GM12865 (cell line): ENCODE data around the gene IGLL5.

Source experiments
- DNase-seq: peaks from one replicate; pipeline ENCODE4 v3.0.0; 2010; ENCODE audit warnings: low read depth
- H3K4me3 ChIP-seq: 2 replicates; pipeline ENCODE4 v1.5.1; 2011; ENCODE audit warnings: mild to moderate bottlenecking, low read depth, low read length, control low read depth
- TF ChIP-seq, protein P1 (sequence below): IDR thresholded peaks from 2 replicates; pipeline ENCODE4 v1.5.1; 2011; ENCODE audit warnings: low read length, control low read depth, low read depth, inconsistent platforms; ENCODE audit not compliant: insufficient read depth; ENCODE audit errors: missing control alignments

IGLL5 gene

DNA sequence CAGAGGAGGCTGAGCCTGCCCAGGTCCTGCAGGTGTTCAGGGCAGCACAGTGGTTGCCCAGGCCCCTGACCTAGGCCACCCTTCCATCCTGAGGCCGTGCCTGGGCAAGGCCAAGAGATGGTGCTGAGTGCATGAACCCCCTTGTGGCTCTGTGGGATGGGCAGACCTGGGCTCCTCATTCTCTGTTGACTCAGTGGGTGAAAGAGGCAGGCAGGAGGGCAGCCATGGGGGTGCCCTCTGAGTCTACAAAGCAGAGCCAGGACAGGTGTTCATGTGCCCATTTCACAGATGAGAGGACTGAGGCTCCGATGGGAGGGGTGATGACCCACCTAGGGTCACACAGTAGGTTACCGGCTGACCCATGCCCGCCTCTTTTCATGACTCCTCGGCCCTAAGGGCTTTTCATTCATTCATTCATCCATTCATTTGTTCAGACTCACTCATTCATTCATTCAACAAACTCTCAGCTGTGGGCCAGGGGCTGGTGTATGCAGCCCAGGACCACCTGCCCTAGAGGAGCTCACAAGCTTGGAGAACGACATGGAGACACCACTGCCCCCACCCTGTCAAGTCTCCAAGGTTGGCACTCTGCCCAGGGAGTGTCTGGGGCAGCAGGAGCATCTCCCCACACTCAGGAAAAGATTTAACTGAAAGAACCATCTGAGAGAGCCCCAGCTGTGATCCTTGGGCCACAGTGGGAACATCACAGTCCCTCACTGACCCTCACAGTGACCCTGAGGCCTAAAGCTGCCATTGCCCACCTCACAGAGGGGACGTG lies 40.5 kb downstream of the IGLL5 start:
- H3K4me3 ChIP-seq = peak overlapping the region; percentile 65
- peak; percentile 37 for DNase-seq
- TF ChIP-seq, protein P1, sequence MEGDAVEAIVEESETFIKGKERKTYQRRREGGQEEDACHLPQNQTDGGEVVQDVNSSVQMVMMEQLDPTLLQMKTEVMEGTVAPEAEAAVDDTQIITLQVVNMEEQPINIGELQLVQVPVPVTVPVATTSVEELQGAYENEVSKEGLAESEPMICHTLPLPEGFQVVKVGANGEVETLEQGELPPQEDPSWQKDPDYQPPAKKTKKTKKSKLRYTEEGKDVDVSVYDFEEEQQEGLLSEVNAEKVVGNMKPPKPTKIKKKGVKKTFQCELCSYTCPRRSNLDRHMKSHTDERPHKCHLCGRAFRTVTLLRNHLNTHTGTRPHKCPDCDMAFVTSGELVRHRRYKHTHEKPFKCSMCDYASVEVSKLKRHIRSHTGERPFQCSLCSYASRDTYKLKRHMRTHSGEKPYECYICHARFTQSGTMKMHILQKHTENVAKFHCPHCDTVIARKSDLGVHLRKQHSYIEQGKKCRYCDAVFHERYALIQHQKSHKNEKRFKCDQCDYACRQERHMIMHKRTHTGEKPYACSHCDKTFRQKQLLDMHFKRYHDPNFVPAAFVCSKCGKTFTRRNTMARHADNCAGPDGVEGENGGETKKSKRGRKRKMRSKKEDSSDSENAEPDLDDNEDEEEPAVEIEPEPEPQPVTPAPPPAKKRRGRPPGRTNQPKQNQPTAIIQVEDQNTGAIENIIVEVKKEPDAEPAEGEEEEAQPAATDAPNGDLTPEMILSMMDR = no peak

DNA sequence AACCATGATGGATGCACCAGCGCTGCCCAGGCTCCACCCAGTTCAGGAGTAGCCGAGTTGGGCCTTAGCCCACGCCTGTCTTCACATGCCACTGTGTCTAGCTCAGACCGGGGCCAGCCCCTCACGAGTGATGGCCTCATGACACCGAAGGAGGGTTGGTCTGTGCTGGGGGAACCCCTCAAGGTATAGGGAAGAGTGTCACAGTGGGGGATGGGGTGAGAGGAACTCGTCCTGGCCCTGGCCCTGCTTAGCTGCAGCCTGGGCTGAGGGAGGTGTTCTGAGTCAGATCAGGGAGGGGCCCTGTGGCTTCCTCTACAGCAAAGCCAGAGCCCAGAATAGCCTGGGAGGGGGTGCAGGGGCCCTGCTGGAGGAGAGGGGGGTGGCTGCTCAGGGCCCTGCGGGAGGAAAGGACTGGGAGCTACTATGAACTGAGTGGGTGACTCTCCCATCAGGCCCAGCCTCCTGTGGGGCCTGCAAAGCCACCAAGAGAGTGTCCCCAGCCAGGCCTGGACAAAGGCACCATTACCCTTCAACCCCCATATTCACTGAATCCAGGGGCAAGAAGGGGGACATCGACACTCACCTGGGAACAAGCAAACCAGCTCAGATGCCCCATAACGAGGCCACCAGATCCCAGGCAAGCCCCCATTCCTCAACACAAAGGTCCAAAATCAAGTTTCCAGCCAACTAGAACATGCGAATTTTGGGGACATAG lies 41.2 kb downstream of the IGLL5 start:
- DNase-seq = peak; percentile 99
- H3K4me3 ChIP-seq = peak overlapping the region; percentile 65
- TF ChIP-seq, protein P1 = no peak

DNA sequence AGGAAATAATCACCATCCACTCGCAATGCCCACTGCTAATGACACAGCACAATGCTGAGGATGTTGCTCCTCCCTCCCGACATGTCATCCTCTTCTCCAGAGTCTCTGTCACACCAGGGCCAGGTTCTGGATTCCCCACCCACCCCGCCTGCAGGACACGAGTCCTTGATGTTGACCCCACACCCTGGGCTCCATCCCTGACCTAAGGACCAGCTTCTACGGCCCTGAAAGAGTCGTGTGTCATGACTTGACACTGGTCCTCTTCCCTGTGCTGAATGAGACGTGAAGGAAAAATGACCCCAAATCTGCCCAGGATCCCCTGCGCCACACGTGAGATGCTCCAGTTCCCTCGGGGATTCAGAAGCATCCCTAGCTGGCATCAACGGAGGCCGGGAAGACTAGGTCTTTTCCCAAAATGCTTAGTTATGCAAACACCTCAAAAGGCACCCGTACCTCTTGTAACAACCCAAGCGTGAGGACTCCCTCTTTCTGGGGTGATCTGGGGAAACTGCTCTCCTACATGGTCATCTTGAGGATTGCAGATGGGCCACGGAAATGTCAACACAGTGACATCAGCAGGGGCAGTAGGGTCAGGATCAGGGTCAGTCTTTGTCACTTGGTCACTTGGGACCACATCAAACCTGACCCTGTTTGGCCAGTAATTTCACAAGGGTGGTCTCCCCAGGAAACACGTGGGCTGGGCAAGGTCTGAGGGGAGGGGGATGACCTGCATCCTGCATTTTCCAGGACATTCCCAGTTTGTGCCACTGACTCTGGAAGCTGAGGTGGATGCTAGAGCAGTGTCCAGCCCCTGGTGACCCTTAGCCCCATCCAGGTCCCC lies 42.0 kb downstream of the IGLL5 start:
- peak overlapping the region; percentile 65 for H3K4me3 ChIP-seq
- TF ChIP-seq, protein P1 = no peak
- peak; percentile 62 for DNase-seq

DNA sequence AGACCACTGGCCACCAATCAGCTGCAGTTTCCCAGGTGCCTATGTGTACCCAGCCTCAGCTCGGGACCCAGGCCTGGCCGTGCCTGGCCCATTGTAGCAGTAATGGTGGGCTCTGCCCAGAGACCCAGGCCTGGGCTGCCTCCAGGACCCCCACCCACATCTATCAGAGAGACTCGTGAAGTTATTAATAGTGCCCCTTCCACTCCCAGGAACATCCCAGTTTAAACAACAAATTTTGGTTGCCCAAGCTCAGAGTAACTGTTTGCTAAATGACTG lies 42.5 kb downstream of the IGLL5 start:
- no peak for DNase-seq
- peak overlapping the region; percentile 65 for H3K4me3 ChIP-seq
- TF ChIP-seq, protein P1 = no peak

DNA sequence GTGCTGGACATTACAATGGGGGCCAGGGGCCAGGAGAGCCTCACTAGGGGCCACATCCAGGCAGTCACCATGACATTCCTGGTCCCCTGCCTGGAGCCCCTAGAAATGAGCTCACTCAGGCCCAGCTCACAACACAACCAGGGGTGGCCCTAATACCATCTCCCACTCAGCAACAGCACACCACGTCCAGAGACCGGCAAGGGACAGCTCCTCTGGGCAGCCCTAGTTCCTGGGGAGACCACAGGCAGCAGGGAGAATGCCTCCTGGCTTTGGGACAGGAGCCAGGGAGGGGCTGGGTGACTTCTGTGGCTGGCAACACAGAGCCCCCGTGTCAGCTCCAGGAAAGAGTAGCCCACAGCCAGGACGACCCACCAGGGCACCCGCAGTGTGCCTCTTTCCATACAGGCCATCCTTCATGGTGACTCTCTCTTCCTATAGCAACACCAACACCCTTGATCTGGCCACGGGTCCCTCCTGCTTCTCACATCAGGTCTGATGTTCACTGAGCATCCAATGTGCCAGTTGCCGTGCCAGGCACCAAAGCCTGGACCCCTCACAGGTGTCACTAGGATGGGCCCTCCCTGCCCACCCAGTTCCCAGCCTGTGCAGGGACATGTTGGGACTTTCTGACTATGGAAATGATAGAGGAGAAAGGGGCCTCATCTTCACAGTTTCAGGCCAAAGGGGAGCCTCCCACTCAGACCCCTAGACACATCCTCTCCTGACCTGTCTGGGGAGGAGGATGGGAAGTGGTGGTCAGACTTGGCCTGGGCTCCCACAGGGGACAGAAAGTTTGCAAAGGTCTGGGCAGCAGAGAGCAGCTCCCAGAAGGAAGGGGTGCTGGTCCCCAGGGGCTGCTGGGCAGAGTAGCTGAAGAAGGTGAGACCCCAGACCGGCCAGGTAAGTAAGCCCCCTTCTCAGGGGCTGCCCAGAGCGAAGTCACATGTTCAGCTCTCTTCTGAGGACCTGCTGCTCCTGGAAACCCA lies 43.2 kb downstream of the IGLL5 start:
- DNase-seq = peak; percentile 51
- TF ChIP-seq, protein P1 = no peak
- peak overlapping the region; percentile 65 for H3K4me3 ChIP-seq
